Suppressor macrophage (primary cell): ENCODE measurements around the gene CDC42.
"Not testable (repeated sequence)": the region's sequence is repeated elsewhere in the genome, so short reads cannot be mapped to it uniquely, and the experiment has no call there.

Source experiments
- DNase-seq, 4 experiments: peaks; one replicate each; pipeline ENCODE4 v3.0.0-alpha.2; 2020 to 2022

CDC42 gene

DNA sequence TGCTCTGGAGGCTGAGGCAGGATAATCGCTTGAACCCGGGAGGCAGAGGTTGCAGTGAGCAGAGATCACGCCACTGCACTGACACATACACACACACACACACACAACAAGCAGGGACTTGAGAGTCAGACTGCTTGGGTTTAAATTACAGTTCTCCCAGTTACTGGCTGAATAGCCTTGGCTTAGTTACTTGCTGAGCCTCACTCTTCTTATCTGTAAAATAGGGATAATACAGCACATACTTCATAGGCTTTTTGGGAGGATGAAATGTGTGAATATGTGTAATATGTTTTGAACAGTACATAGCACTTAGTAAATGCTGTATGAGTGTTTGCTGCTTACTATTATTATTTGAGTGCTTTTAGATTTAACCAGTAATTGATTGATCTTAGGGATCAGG, 23.8 kb downstream of the CDC42 start:
- DNase-seq: no peak

DNA sequence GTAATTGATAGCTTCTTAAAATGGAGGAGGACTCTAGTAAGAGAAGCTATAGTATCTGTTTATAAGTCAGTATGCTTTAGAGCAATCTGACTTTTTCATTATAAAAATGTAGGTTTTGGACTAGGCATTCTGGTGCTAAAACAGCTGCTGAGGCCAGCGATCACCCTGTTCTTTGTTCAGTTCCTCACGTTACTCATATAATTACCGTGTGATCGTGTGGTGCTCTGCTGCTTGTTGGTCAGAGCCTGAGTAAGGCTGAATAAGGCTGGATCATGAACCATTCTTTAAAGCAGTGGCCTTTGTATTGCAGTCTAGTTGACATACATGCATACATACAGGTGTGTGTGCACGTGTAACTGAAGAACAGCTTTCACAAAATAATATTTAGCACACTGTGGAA, 25.2 kb downstream of the CDC42 start:
- peak; percentile 24 to 54 (median 42) for DNase-seq

DNA sequence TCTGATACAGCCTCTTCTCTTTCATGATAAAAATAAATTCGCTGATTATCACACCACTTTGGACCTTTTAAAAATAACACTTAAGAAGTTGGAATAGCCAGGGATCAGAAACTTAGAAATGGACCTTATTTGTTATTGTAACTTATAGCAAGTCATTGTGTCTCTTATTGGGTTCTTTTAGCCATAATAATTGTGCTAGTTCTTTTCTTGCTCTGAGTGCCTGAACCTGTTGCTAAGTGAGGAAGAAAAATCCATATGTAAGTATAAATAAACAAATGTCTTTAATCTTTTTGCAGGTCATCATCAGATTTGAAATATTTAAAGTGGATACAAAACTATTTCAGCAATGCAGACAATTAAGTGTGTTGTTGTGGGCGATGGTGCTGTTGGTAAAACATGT, 25.6 kb downstream of the CDC42 start:
- no peak for DNase-seq

DNA sequence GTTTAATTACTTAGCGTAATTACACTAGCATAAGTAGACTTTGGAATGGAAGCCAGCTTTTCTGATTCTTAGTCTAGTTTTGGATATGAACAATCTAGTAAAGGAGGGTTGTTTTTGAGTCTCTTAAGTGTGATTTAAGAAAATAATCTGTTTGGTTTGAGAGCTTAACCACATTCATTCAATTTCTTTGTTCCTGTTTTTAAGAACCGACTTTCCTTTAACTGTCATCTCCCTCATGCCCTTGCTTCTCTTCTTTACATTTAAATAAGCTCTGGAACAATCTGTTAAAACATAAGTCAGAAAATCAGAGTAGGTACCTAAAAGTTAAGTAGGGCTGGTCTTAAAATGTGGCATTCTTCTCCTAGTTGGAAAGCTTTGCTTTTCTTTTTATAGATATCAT, 27.7 kb downstream of the CDC42 start:
- no peak for DNase-seq

DNA sequence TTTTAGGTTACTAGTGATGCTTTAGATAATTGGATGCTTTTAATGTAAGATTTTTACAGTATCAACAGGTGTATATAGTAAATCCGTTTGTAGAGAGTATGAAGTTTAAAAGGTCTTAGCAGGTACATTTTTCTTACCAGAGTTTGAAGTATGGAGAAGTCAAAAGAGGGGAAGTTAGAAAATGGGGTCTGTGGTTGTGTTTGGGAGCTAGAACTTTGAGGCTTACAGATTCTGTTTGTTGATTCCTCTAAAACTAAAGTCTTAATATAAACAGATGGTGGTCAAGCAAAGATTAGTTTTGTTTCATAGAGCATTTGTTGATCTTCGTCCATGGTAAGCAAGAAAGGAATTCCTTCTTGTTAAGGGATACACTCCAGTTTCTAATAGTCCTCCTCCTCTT, 35.8 kb downstream of the CDC42 start:
- no peak for DNase-seq

DNA sequence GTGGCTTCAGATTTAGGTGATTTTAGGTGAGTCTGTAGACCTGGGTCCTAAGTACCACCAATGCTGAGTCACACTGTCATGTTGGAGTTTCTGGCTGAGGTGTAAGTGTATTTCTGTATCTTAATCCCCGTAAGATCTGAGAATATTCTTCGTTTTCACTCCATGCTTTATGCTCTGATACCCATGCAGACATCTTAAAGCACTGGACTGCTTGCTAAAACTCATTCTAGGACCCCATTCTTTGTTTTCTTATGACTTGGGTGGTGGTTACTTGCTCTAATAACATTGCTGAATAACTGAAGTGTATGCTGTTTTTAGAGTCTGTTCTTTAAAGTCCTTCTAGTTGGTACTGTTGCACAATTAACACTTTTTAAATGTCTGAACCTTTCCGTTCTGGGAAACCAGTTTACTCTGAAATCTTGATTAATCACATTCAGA, 36.6 kb downstream of the CDC42 start:
- no peak for DNase-seq

DNA sequence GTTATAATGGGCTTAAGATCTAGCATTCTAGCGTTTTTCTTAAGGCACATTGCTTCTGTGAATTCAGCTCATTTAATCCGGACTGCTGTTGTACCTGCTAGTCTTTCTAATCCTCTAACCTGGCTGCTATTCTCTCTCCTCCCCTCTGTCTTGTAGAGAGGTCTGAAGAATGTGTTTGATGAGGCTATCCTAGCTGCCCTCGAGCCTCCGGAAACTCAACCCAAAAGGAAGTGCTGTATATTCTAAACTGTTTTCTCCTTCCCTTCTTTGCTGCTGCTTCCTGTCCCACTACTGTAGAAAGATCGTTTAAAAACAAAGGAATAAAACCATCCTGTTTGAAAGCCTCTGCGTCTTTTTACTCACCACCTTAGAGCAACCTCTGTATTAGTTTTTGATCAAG, 37.3 kb downstream of the CDC42 start:
- DNase-seq: no peak

DNA sequence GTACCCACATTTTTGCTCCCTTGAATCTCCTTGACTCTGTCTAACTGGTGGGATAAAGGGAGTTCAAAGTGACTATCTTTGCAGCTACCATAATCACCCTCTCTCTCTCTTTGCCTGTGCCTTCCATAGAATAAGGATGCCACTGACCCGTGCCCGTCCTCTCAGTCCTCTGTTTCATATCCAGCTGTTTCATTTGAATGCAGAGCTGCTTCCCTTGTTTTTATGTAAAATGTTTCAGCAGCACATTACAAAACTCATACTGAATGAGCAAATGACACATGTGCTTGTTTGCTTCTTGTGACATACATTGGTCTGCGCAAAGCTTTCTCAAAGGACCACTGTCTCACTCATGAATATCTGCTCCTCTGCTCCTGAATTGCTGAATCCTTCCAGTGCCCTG, 38.4 kb downstream of the CDC42 start:
- DNase-seq: peak in 2 of 4 experiments; percentile 40 to 45

DNA sequence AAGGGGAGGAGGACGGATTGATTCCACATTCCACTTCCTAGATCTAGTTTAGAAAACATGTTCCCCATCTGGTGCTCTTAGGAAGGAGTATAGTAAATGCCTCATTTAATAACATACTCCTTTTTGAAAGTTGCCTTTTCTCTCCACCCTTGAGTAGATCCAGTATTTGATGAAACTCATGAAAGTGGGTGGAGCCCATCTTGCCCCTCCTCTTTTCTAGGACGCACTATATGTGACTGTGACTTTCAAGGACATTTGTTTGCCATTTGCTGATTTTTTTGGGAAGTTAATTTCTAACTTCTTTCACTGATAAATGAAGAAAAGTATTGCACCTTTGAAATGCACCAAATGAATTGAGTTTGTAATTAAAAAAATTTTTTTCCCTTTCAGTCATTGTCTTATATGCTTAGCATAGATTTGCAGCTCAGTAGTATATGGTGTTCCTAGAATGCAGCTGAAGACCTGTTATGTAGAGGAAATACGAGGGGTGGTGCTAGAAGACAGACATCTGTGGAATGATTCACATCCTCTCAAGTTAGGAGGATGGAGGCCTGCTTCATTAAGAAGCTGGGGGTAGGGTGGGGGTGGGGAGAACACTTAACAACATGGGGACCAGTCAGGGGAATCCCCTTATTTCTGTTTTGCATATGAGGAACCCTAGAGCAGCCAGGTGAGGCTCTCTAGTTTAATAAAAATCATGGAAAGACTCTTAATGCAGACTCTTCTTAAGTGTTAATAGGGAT, 39.7 kb downstream of the CDC42 start:
- DNase-seq: not testable (repeated sequence)

DNA sequence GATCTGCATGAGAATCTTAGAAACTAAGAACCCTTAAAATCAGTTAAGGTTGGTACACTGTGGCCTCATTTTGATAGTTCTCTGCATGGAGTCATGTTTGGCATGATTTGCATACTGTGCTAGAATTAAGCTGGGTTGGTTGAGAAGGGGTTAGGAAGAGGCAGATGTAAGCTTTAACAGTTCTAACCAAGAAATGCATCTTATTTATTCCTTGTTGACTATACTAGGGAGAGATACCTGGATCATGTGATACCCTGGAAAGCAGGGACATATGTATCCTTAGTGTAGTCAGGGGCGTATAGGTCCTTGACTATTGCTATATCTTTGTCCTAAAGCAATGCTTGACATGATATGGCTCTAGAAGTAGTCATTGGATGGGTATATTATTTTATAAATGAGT, 41.0 kb downstream of the CDC42 start:
- DNase-seq: no peak

DNA sequence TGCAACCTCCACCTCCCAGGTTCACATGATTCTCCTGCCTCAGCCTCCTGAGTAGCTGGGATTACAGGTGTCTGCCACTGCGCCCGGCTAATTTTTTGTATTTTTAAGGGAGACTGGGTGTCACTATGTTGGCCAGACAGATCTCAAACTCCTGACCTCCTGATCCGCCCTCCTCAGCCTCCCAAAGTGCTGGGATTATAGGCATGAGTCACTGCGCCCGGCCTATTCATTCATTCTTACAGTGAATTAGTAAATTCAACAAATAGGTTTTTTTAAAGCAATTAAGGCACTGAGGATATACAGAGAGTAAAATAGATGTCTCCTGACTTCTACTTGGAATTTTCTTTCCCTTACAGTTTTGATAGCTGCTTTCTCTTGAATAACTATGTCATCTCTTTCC, 43.5 kb downstream of the CDC42 start:
- no peak for DNase-seq

DNA sequence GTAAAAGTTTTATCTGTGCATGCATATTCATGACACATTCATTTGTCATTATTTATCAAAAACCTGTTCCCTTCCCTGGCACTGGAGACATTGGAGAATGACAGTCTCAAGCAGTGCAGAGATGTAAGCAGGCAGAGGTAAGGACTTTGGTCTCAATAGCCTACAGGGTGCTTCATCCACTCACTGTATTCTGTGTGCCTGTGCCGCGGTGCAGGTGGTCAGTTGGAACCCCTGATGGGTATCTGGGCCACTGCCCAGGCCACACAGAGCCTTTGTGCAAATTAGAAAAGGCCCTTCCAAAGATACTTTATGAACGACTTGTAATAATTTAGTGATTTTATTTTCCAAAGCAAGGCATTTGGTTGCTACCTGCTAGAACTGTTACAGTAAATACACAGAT, 44.0 kb downstream of the CDC42 start:
- DNase-seq: no peak

DNA sequence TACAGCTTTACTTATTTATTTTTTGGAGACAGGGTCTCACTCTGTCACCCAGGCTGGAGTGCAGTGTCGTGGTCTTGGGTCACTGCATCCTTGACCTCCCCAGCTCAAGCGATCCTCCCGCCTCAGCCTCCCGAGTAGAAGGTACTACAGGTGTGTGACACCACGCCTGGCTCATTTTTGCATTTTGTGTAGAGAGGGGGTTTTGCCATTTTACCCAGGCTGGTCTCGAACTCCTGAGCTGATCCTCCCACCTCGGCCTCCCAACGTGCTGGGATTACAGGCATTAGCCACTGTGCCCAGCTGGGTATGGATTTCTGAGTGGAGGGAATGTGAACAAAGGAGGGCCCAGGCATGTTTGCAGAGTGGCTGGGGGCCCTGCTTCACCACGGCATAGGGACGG, 46.2 kb downstream of the CDC42 start:
- DNase-seq: no peak

DNA sequence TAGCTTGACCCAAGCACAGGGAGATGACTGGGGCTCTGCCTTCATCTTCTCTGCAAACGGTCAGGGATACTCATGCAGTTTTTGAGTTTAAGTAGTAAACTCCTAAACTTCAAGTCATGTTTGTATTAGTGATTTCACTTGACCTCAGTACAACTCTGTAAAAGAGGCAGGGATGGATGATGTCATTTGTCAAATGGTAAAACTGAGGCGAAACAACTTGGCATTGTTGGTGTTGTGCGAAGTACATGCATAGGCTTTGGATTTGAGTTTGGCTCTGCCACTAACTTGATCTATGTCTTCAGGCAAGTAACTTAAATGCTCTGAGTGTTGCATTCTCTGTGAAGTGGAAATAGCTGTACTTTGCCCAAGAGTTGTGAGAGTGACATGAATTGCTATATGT, 47.7 kb downstream of the CDC42 start:
- no peak for DNase-seq

DNA sequence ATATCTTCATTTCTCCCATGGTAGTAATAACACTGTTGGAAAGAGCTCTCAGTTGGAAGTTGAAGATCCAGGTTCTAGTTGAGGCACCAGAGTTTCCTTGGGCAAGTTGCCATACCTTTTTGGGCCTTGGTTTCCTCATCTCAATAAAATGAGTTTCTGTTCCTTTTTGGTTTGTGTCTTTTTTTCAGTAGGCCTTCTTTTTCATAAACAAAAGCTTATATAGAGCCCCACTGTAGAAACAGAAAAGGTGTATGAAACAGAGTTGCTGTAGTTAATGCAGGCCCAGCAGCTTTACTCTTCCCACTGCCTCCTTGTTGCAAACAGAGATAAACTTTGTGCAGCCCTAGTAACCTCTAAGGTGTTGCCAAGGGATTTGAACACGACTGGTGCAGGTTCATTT, 48.7 kb downstream of the CDC42 start:
- no peak for DNase-seq

DNA sequence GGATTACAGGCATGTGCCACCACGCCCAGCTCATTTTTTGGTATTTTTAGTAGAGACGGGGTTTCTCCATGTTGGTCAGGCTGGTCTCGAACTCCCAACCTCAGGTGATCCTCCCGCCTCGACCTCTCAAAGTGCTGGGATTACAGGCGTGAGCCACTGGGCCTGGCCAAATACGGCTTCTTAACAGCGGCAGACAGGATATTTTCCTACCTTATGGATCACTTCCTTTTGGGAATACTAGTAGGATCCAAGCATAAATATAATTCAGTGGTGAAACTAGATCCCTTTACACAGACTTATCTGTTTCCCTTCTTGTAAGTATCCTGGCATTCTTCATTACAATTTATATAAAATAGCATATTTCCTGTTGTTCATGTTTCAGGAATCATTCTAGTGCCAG, 49.5 kb downstream of the CDC42 start:
- DNase-seq: no peak

DNA sequence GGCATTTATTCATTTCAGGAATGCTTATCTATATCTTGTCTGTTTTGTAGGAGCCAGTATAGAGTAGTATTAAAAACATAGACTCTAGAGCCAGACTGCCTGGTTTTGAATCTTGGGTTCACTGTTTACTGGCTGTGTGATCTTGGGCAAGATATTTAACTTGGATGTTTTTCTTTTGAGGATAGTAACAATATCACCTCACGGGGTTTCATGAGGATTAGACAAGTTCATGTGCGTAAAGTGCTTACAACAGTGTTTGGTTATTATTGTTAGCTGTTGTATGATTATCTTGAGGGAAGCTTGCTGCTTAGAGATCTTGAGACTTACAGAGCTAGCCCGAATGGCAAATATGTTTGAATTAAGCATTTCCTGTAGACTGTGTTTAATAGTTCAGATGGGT, 50.2 kb downstream of the CDC42 start:
- DNase-seq: no peak

DNA sequence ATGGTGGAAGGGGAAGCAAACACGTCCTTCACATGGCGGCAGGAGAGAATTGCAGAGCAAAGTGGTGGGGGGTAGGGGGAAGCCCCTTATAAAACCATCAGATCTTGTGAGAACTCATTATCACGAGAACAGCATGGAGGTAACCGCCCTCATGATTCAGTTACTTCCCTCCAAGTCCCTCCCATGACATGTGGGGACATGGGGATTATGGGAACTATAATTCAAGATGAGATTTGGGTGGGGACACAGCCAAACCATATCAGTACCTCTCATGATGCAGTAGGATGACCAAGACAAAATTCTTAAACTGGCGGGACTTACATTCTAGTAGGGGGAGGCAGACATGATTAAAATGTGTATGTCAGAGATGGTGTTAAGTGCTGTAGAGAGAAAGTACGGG, 51.6 kb downstream of the CDC42 start:
- DNase-seq: no peak

DNA sequence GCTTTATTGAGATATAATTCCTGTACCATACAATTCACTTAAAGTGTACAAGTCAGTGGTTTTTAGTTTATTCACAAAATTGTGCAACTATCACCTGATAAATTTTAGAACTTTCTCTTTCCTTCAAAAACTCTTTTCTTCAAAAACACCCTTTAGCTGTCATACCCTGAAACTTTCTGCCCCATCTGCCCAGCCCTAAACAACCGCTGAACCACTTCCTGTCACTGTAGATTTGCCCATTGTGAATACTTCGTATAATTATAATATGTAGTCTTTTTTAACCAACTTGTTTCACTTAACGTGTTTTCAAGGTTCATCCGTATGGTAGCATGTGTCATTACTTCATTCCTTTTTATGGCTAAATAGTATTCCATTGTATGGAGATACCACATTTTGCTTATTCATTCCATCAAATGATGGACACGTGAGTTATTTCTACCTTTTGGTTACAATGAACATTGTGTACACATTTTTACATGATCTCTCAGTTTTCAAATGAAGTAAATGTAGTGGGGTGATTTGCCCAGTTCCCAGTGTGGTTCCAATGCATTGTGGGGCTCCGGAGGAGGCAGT, 52.4 kb downstream of the CDC42 start:
- no peak for DNase-seq

DNA sequence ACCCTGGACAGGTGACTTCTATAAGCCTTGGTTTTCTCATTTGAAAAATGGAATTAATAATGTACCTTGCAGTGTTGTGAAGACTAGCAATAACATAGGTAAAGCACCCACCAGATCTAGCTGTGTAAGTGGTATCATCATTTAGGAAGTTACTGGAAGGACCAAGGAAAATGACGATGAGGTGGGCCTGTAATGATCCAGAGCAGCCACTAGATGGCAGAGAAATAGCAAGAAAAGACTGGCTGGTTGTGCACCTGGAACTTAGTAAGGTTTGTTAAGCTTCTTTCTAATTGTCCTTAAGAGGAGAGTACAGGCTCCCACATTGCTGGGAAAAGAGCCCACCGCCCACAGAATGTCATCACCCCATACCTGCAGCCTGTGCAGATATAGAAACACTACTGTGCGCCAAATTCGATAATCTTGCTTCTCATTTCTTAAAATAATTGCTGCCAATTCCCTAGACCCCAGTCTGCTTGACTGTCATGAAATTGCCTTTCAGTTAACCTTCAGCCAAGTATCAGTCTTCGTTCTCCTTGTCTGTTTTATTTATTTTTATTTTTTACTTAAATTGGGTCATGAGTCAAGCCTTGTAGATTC, 53.2 kb downstream of the CDC42 start:
- DNase-seq: peak; percentile 33 to 61 (median 54)

DNA sequence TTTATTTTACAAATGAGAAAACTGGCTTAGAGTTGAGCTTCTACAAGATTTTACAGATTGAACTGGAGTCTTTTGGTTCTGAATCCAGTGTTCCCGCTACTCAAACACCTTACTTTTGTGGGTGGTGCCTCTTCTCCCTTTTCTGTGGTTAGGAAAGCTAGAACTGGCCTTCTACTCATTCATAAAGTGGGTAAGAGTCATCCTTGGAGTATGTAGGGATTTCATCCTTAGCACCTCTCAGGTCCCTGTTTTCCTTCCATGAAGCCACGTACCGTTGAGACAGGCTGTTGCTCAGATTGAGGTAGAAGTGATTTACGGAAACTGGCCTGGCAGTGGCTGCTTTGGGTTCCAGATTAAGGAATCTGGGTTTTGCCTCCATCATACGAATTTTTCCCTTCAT, 54.6 kb downstream of the CDC42 start:
- no peak for DNase-seq

DNA sequence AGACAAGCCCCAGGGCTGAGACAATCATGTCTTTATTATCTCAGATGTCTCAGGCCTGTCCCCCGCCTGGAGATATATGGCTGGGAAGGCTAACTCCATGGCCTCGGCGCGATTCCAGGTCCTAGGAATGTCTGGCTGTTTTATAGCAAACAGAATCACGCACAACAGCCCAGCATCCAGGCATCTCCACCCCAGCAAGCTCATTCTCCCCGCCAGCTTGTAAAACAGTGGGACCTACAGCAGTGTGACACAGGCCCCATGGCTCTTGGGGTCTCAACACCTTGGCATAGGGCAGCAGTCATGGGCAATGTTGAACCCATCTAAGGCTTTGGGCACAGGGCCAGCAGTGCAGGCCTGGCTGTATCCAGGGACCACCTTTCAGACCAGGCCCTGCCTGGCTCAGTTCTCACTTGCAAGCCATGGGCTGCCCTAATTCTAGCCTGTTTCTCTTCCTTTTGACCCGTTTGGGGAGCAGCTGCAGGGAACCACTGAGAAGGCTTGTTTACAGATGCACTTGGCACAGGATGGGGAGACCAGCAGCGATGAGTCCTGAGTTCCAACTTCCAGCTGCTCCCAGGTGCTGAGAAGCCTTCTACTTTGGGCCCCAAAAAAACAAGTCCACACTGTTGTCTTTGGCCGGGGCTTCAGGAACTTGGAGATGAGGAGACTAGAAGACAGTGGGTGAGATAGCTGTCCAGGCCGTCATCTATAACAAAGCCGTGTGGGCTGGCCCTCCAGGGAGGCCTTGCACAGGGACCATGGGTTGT, 56.0 kb downstream of the CDC42 start:
- DNase-seq: no peak

DNA sequence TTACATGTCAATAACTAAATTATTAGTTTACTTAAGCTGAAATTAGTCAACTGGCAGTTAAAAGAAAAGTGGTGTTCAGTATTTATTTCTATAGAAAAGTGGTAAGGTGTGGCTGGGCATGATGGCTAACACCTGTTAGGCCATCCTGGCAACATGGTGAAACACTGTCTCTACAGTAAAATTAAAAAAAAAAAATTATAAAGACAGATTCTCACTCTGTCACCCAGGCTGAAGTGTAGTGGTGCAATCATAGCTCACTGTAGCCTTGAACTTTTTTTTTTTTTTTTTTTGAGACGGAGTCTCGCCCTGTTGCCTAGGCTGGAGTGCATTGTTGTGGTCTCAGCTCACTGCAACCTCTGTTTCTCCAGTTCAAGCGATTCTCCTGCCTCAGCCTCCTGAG, 57.5 kb downstream of the CDC42 start:
- DNase-seq: no peak

DNA sequence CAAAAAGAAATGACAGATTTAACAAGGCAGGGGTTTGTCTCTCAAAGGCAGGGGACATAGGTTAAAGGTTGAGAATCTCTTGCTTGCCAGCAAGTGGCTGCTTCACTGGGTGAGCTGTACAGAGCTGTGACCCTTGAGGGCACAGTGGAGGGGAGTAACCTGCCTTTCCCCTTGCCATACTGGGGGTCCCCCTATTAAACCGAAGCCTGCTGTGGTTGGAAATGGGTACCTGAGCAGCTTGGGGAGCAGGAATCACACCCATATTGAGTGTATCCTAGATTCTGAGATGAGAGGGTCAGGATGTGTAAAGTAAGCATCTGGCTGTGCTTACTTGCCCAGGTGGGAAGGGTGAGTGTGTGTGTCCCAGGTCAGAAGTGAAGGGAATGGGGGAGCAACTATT, 58.6 kb downstream of the CDC42 start:
- no peak for DNase-seq
